Calu3 (cell line): Measurements from ENCODE around the gene STAT3. TPM values are rescaled to one million over a fixed set of nuclear protein-coding genes. Genes with fewer than 3 reads are reported as not detected.

Source experiments
- BruUV-seq: library from RNA; stranded (reverse); fragments of 400-500 nt; replicated peaks from 2 replicates; lab custom pipeline; 2021; lab: Mats Ljungman, UMichigan
- CTCF ChIA-PET: fragments of 300-600 bp; sonication (Branson Sonifier 250); formaldehyde crosslinking; loops from one replicate; lab custom pipeline; 2022; ENCODE audit warnings: antibody characterized with exemption; lab: Charles Lee
- DNase-seq: peaks from one replicate; pipeline ENCODE4 v3.0.0; 2022
- H3K27ac Mint-ChIP-seq: one replicate; pipeline ENCODE4 v1.8.0; 2022; ENCODE audit warnings: mixed read lengths; ENCODE audit not compliant: unreplicated experiment
- H3K27me3 Mint-ChIP-seq: one replicate; pipeline ENCODE4 v1.8.0; 2022; ENCODE audit warnings: mixed read lengths; ENCODE audit not compliant: unreplicated experiment
- H3K36me3 Mint-ChIP-seq: one replicate; pipeline ENCODE4 v1.8.0; 2022; ENCODE audit warnings: mild to moderate bottlenecking, moderate library complexity, mixed read lengths; ENCODE audit not compliant: insufficient read depth, unreplicated experiment
- H3K4me1 Mint-ChIP-seq: one replicate; pipeline ENCODE4 v1.8.0; 2022; ENCODE audit warnings: mild to moderate bottlenecking, low read depth, mixed read lengths; ENCODE audit not compliant: unreplicated experiment
- H3K4me3 Mint-ChIP-seq: one replicate; pipeline ENCODE4 v1.8.0; 2022; ENCODE audit warnings: mild to moderate bottlenecking, low read depth, moderate library complexity, mixed read lengths; ENCODE audit not compliant: unreplicated experiment
- H3K9me3 Mint-ChIP-seq: one replicate; pipeline ENCODE4 v1.8.0; 2022; ENCODE audit warnings: low read depth, mixed read lengths; ENCODE audit not compliant: unreplicated experiment
- CTCF ChIP-seq: fragments of 200-600 bp; IDR thresholded peaks from one replicate; pipeline ENCODE4 v1.8.0; 2022; ENCODE audit warnings: antibody characterized with exemption; ENCODE audit not compliant: unreplicated experiment
- intact Hi-C: fragments of 100-400 bp; cut with micrococcal nuclease; formaldehyde crosslinking; loops from one replicate; pipeline ENCODE4 v1.10.0; 2022; ENCODE audit not compliant: unreplicated experiment
- total RNA-seq: library from RNA; stranded (reverse); gene quantifications from 2 replicates; pipeline ENCODE4 v1.2.3, GENCODE V29; 2022

The STAT3 gene
- total RNA-seq, 1 experiment from 2014 or later, result 183 TPM

- Mint-ChIP-seq H3K4me3 (no peak overlapping the region), H3K27ac (no peak overlapping the region), H3K36me3 (peaks cover 22% of the 10 kb centered on the region), H3K4me1 (peaks cover 32% of the 10 kb centered on the region), H3K9me3 (no peaks in the 10 kb centered on the region), H3K27me3 (no peaks in the 10 kb centered on the region)
- CTCF ChIA-PET, result no interaction called here
- no peak for DNase-seq
- no TSS peak for BruUV-seq
- no peak for TF ChIP-seq CTCF
- intact Hi-C loops, result loop anchor here (10.0 kb wide), 1 partner anchor 138 kb away; no protein-coding TSS in a partner anchor
These were observed 115.9 kb downstream of the STAT3 start for GRCh38 chr17:42272162-42272907.

- Mint-ChIP-seq H3K4me1 (peaks cover 26% of the 10 kb centered on the region), H3K4me3 (no peak overlapping the region), H3K27me3 (no peaks in the 10 kb centered on the region), H3K9me3 (no peaks in the 10 kb centered on the region), H3K27ac (no peak overlapping the region), H3K36me3 (peaks cover 16% of the 10 kb centered on the region)
- TF ChIP-seq CTCF, result no peak
- BruUV-seq, result no TSS peak
- no peak for DNase-seq
- CTCF ChIA-PET, result no interaction called here
- intact Hi-C loops, result loop anchor here (10.0 kb wide), 1 partner anchor 137 kb away; no protein-coding TSS in a partner anchor
These were observed 116.5 kb downstream of the STAT3 start for GRCh38 chr17:42271779-42272035.

GRCh38 chr17:42271006-42271778, 117.0 kb downstream of the STAT3 start:
- H3K36me3 Mint-ChIP-seq, result peaks cover 11% of the 10 kb centered on the region
- no peaks in the 10 kb centered on the region for H3K27me3 Mint-ChIP-seq
- no peak overlapping the region for H3K27ac Mint-ChIP-seq
- H3K9me3 Mint-ChIP-seq, result no peaks in the 10 kb centered on the region
- no peak overlapping the region for H3K4me3 Mint-ChIP-seq
- CTCF ChIA-PET, result no interaction called here
- TF ChIP-seq CTCF, result no peak
- no peak for DNase-seq
- no TSS peak for BruUV-seq
- intact Hi-C loops, result loop anchor here (10.0 kb wide), 1 partner anchor 136 kb away; no protein-coding TSS in a partner anchor
- peaks cover 26% of the 10 kb centered on the region for H3K4me1 Mint-ChIP-seq

- no peak for TF ChIP-seq CTCF
- H3K4me1 Mint-ChIP-seq, result peaks cover 23% of the 10 kb centered on the region
- DNase-seq, result no peak
- H3K36me3 Mint-ChIP-seq, result peaks cover 6% of the 10 kb centered on the region
- BruUV-seq, result no TSS peak
- CTCF ChIA-PET, result interaction anchor here (0.7 kb wide), 1 partner anchor 69 kb away, joined by 3 read pairs; no protein-coding TSS in a partner anchor
- H3K9me3 Mint-ChIP-seq, result no peaks in the 10 kb centered on the region
- H3K4me3 Mint-ChIP-seq, result no peak overlapping the region
- intact Hi-C loops, result loop anchor here (10.0 kb wide), 1 partner anchor 136 kb away; no protein-coding TSS in a partner anchor
- no peaks in the 10 kb centered on the region for H3K27me3 Mint-ChIP-seq
- H3K27ac Mint-ChIP-seq, result no peak overlapping the region
These were observed 117.6 kb downstream of the STAT3 start for GRCh38 chr17:42270596-42270995.
